Measurements from ENCODE around the gene CDC40.
"Not testable (repeated sequence)": the region's sequence is repeated elsewhere in the genome, so short reads cannot be mapped to it uniquely, and the experiment has no call there.

CDC40 gene

DNA sequence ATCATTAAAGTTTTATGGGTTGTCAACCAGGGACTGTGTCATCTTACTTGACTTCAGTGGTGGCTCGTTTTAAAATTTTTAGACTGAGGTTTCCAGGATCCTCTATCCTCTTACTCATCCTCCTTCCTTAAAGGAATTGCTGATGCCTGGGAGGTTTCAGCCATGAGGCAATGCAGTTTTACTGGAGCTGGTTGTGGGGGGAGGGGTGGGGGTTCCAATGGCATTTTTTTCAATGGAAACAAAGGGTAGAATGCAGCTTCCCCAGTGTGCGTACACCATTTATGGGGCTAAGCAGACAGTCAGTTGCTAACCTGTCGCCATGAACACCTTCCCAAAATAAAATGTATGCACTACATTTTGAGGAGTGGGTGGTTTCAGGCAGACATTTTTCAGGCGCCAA is 89.9 kb downstream of the CDC40 start:
- no peak for DNase-seq (ENCODE audit: low read depth in 2 of 2)

DNA sequence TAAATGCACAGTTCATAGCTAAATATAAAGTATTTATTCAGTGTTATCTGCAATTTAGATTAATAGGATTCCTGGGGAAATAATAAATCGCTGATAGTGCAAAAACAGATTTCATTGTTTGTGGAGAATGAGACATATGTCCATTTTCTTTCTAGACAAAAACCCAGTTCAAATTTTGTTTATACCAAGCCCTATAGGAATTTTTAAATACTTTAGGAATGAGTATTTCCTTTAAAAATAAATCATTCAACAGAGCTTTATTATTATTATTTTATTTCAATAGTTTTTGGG is 91.5 kb downstream of the CDC40 start:
- DNase-seq (ENCODE audit: low read depth in 2 of 2) = no peak

DNA sequence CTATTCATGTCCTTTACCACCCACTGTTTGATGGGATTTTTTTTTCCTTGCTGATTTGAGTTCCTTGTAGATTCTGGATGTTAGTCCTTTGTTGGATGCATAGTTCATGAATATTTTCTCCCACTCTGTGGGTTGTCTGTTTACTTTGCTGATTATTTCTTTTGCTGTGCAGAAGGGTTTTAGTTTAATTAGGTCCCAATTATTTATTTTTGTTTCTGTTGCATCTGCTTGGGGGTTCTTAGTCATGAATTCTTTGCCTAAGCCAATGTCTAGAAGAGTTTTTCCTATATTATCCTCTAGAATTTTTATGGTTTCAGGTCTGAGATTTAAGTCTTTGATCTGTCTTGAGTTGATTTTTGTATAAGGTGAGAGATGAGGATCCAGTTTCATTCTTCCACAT is 92.6 kb downstream of the CDC40 start:
- not testable (repeated sequence) for DNase-seq (ENCODE audit: low read depth in 2 of 2)

DNA sequence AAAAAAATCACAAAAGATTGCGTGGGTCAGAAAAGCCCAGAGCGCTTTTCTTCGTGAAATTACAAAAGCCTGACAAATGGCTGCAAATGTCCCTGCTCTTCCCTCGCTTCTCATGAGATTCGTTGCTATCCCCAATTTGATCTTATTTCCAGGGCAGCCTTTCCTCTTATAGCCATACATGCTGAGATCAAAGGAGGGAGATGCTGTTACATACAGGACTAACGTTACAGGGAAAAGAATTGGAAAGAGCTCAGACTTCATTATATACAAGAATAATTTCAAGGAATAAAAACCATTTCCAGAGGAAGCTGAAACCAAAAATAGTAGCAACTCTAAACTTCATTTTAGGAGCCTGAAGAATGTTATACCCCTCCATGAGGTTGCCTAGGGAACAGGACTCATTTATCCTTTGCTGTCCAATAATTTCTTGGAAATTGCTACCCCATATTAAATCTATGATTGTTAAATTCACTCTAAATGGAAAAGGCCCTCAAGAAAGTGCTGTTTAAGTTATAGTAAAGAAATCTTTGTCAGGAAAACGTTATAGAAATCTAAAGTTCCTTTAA is 97.0 kb downstream of the CDC40 start:
- no peak for DNase-seq (ENCODE audit: low read depth in 2 of 2)

Data from activated CD8-positive, alpha-beta memory T cell treated with anti-CD3 and anti-CD28 coated beads for 4 hours (primary cell).